Gastrocnemius medialis (tissue), 4 donors: Measurements from ENCODE around the gene PKHD1. TPM values are rescaled to one million over a fixed set of nuclear protein-coding genes. Genes with fewer than 3 reads are reported as not detected.

Experiments
- ATAC-seq, 2 donors: fragments of 150-250 bp; one replicate each; pipeline ENCODE4 v1.9.1; 2016
- DNase-seq, 2 donors: peaks; one replicate each; pipeline ENCODE4 v3.0.0-alpha.2; 2019
- H3K27ac ChIP-seq, 4 donors: fragments of 200-600 bp; sonication (generic); 1 replicate in 1 of 4; 2 replicates in 3 of 4; pipeline ENCODE4 v1.5.1; 2016 to 2018; ENCODE audit warnings: mild to moderate bottlenecking in 2 of 4, moderate library complexity in 1 of 4
- H3K27me3 ChIP-seq, 3 donors: fragments of 200-600 bp; sonication (generic) in 2 of 3; 1 replicate in 1 of 3; 2 replicates in 2 of 3; pipeline versions ENCODE4 v1.5.1 to v1.6.0; 2016 to 2019; ENCODE audit warnings: mild to moderate bottlenecking in 1 of 3, moderate library complexity in 1 of 3
- H3K36me3 ChIP-seq, 2 donors: fragments of 200-600 bp; sonication (generic) in 1 of 2; one replicate each; pipeline ENCODE4 v1.5.1; 2017 to 2018
- H3K4me1 ChIP-seq, 2 donors: fragments of 200-600 bp; sonication (generic) in 1 of 2; one replicate each; pipeline ENCODE4 v1.5.1; 2016 to 2017; ENCODE audit warnings: mild to moderate bottlenecking in 2 of 2
- H3K4me3 ChIP-seq, 4 donors: fragments of 200-600 bp; sonication (generic) in 3 of 4; 1 replicate in 1 of 4; 2 replicates in 3 of 4; pipeline ENCODE4 v1.5.1; 2016 to 2019; ENCODE audit warnings: mild to moderate bottlenecking in 2 of 4
- H3K9me3 ChIP-seq, 3 donors: fragments of 200-600 bp; sonication (generic) in 2 of 3; 1 replicate in 1 of 3; 2 replicates in 2 of 3; pipeline ENCODE4 v1.5.1; 2016 to 2019
- CTCF ChIP-seq, 5 experiments: fragments of 450-650 bp in 3 of 5; fragments of 200-600 bp in 2 of 5; sonication (generic) in 2 of 5; IDR thresholded peaks in 4 of 5; conservative IDR thresholded peaks in 1 of 5; 1 replicate in 4 of 5; 2 replicates in 1 of 5; pipeline ENCODE4 v1.5.1; 2016 to 2019; ENCODE audit warnings: antibody characterized with exemption in 5 of 5, mild to moderate bottlenecking in 3 of 5, moderate library complexity in 3 of 5
- POLR2A ChIP-seq, 2 donors: fragments of 450-650 bp; IDR thresholded peaks; one replicate each; pipeline ENCODE4 v1.6.1; 2017; ENCODE audit warnings: antibody characterized with exemption in 2 of 2, mild to moderate bottlenecking in 2 of 2, moderate library complexity in 2 of 2
- in situ Hi-C, 4 donors: fragments of 200-750 bp; cut with MboI; loops; one replicate each; pipeline versions ENCODE4 v1.15.0 to v1.8.0; 2017; ENCODE audit warnings: low sequenced_read_pairs in 4 of 4
- intact Hi-C: fragments of 100-400 bp; cut with DNase I; formaldehyde crosslinking; loops from one replicate; pipeline ENCODE4 v1.15.1; 2023; ENCODE audit warnings: low total_unique reads
- total RNA-seq, 4 donors: library from RNA; depleted of rRNA; stranded (reverse); fragments of >200 nt; gene quantifications; one replicate each; pipeline versions ENCODE4 v1.1.0 to v1.2.3, GENCODE V29; 2016

PKHD1 gene
- total RNA-seq, 4 donors from 2014 or later = 0.02 to 0.05 (median 0.02) TPM; not detected in 1

GRCh38 chr6:51814418-51814817, 273.0 kb downstream of the PKHD1 start:
- Histone ChIP-seq H3K4me3 (no peak overlapping the region), H3K9me3 (no peaks in the 10 kb centered on the region), H3K4me1 (no peaks in the 10 kb centered on the region), H3K36me3 (no peaks in the 10 kb centered on the region), H3K27ac (no peak overlapping the region), H3K27me3 (no peaks in the 10 kb centered on the region)
- TF ChIP-seq POLR2A (IDR thresholded peaks at IDR 0.05) (no peak), CTCF (IDR thresholded peaks at IDR 0.05 in 4 of 5, conservative IDR thresholded peaks at IDR 0.05 in 1 of 5) (no peak)
- DNase-seq = no peak
- ATAC-seq = no peak
- in situ Hi-C loops (no loop called here), intact Hi-C loops (no loop called here)

- ATAC-seq = no peak
- intact Hi-C loops (no loop called here), in situ Hi-C loops (no loop called here)
- no peak for DNase-seq
- Histone ChIP-seq H3K4me3 (no peak overlapping the region), H3K36me3 (no peaks in the 10 kb centered on the region), H3K27me3 (no peaks in the 10 kb centered on the region), H3K9me3 (no peaks in the 10 kb centered on the region), H3K27ac (no peak overlapping the region), H3K4me1 (no peaks in the 10 kb centered on the region)
- TF ChIP-seq CTCF (IDR thresholded peaks at IDR 0.05 in 4 of 5, conservative IDR thresholded peaks at IDR 0.05 in 1 of 5) = no peak
- no peak for TF ChIP-seq POLR2A (IDR thresholded peaks at IDR 0.05)
These were observed 273.5 kb downstream of the PKHD1 start for GRCh38 chr6:51813904-51814303.

- no peaks in the 10 kb centered on the region for H3K9me3 ChIP-seq
- TF ChIP-seq CTCF (IDR thresholded peaks at IDR 0.05 in 4 of 5, conservative IDR thresholded peaks at IDR 0.05 in 1 of 5) = no peak
- no peak for TF ChIP-seq POLR2A (IDR thresholded peaks at IDR 0.05)
- no peaks in the 10 kb centered on the region for H3K4me1 ChIP-seq
- no peak for ATAC-seq
- no peaks in the 10 kb centered on the region for H3K36me3 ChIP-seq
- H3K27ac ChIP-seq = no peak overlapping the region
- in situ Hi-C loops (no loop called here), intact Hi-C loops (no loop called here)
- no peak overlapping the region for H3K4me3 ChIP-seq
- no peaks in the 10 kb centered on the region for H3K27me3 ChIP-seq
- no peak for DNase-seq
These were observed 275.2 kb downstream of the PKHD1 start for GRCh38 chr6:51812231-51812630.

GRCh38 chr6:51805517-51805916, 281.9 kb downstream of the PKHD1 start:
- TF ChIP-seq POLR2A (IDR thresholded peaks at IDR 0.05) = no peak
- TF ChIP-seq CTCF (IDR thresholded peaks at IDR 0.05 in 4 of 5, conservative IDR thresholded peaks at IDR 0.05 in 1 of 5) = no peak
- H3K36me3 ChIP-seq = no peaks in the 10 kb centered on the region
- no peaks in the 10 kb centered on the region for H3K4me1 ChIP-seq
- intact Hi-C loops (no loop called here), in situ Hi-C loops (no loop called here)
- no peaks in the 10 kb centered on the region for H3K27me3 ChIP-seq
- no peak for DNase-seq
- H3K9me3 ChIP-seq = no peaks in the 10 kb centered on the region
- no peak overlapping the region for H3K27ac ChIP-seq
- no peak overlapping the region for H3K4me3 ChIP-seq
- no peak for ATAC-seq

- no peak overlapping the region for H3K4me3 ChIP-seq
- no peak overlapping the region for H3K27ac ChIP-seq
- H3K36me3 ChIP-seq = no peaks in the 10 kb centered on the region
- intact Hi-C loops = no loop called here
- in situ Hi-C loops = no loop called here
- TF ChIP-seq POLR2A (IDR thresholded peaks at IDR 0.05) (no peak), CTCF (IDR thresholded peaks at IDR 0.05 in 4 of 5, conservative IDR thresholded peaks at IDR 0.05 in 1 of 5) (no peak)
- DNase-seq (no peak), ATAC-seq (no peak)
- H3K4me1 ChIP-seq = no peaks in the 10 kb centered on the region
- H3K27me3 ChIP-seq = no peaks in the 10 kb centered on the region
- no peaks in the 10 kb centered on the region for H3K9me3 ChIP-seq
These were observed 286.8 kb downstream of the PKHD1 start for GRCh38 chr6:51800603-51801002.
